ENCODE results near the gene ABHD10. TPM values are rescaled to one million over a fixed set of nuclear protein-coding genes. Genes with fewer than 3 reads are reported as not detected.

The ABHD10 gene
- total RNA-seq, 6 experiments from 2014 or later = 16.7 to 25.2 (median 20.8) TPM

- WGBS (ENCODE audit: insufficient coverage, low coverage, low lambda C conversion rate, missing lambda C conversion rate) = 88% methylated on average over 5 of the region's 5 CpGs
- Histone ChIP-seq H3K27me3 (no peaks in the 10 kb centered on the region), H3K27ac (no peak overlapping the region), H3K36me3 (no peaks in the 10 kb centered on the region), H3K4me3 (no peak overlapping the region), H3K9me3 (no peaks in the 10 kb centered on the region), H3K4me1 (peaks cover 0 to 11% (median 4%) of the 10 kb centered on the region in 4 donors)
- TF ChIP-seq CTCF (IDR thresholded peaks at IDR 0.05) = no peak
- TF ChIP-seq POLR2A (IDR thresholded peaks at IDR 0.05) = no peak
- no peak for ATAC-seq
- intact Hi-C loops (cut with DNase I) = no loop called here
- no peak for DNase-seq
These were observed 21.5 kb downstream of the ABHD10 start for GRCh38 chr3:112000367-112000771.

- WGBS (ENCODE audit: insufficient coverage, low coverage, low lambda C conversion rate, missing lambda C conversion rate) = 89% methylated on average over 1 of the region's 2 CpGs
- ATAC-seq = no peak
These were observed 22.1 kb downstream of the ABHD10 start for GRCh38 chr3:112000966-112001365.

GRCh38 chr3:112001526-112001925 is 22.7 kb downstream of the ABHD10 start:
- intact Hi-C loops (cut with DNase I) = no loop called here
- no peaks in the 10 kb centered on the region for H3K36me3 ChIP-seq
- 100% methylated on average over 2 of the region's 2 CpGs for WGBS (ENCODE audit: insufficient coverage, low coverage, low lambda C conversion rate, missing lambda C conversion rate)

More at GRCh38 chr3:112000966-112001365, 22.1 kb downstream of the ABHD10 start:
- intact Hi-C loops (cut with DNase I) = no loop called here
- Histone ChIP-seq H3K27ac (no peak overlapping the region), H3K4me3 (no peak overlapping the region), H3K9me3 (no peaks in the 10 kb centered on the region), H3K27me3 (no peaks in the 10 kb centered on the region), H3K36me3 (no peaks in the 10 kb centered on the region), H3K4me1 (peaks cover 0 to 11% (median 4%) of the 10 kb centered on the region in 4 donors)
- DNase-seq = no peak
- TF ChIP-seq CTCF (IDR thresholded peaks at IDR 0.05) (no peak), POLR2A (IDR thresholded peaks at IDR 0.05) (no peak)

GRCh38 chr3:112002096-112002971 is 23.5 kb downstream of the ABHD10 start:
- Histone ChIP-seq H3K9me3 (no peaks in the 10 kb centered on the region), H3K36me3 (no peaks in the 10 kb centered on the region), H3K4me1 (peaks cover 0 to 11% (median 4%) of the 10 kb centered on the region in 4 donors), H3K4me3 (no peak overlapping the region), H3K27me3 (no peaks in the 10 kb centered on the region), H3K27ac (no peak overlapping the region)
- ATAC-seq (no peak), DNase-seq (no peak)
- WGBS (ENCODE audit: insufficient coverage, low coverage, low lambda C conversion rate, missing lambda C conversion rate) = 63% methylated on average over 8 of the region's 8 CpGs
- no peak for TF ChIP-seq POLR2A (IDR thresholded peaks at IDR 0.05)
- TF ChIP-seq CTCF (IDR thresholded peaks at IDR 0.05) = no peak
- intact Hi-C loops (cut with DNase I) = no loop called here

More at GRCh38 chr3:112001526-112001925, 22.7 kb downstream of the ABHD10 start:
- no peaks in the 10 kb centered on the region for H3K27me3 ChIP-seq
- DNase-seq (no peak), ATAC-seq (no peak)
- peaks cover 0 to 11% (median 4%) of the 10 kb centered on the region in 4 donors for H3K4me1 ChIP-seq
- H3K27ac ChIP-seq = no peak overlapping the region
- H3K9me3 ChIP-seq = no peaks in the 10 kb centered on the region
- no peak for TF ChIP-seq CTCF (IDR thresholded peaks at IDR 0.05)
- TF ChIP-seq POLR2A (IDR thresholded peaks at IDR 0.05) = no peak
- no peak overlapping the region for H3K4me3 ChIP-seq

Measured in right lobe of liver (tissue), 6 donors.